8988T (cell line): ENCODE data around the gene TGFBR3.

Experiments used
- DNase-seq: peaks from one replicate; pipeline ENCODE4 v3.0.0; 2011

TGFBR3 gene

DNA sequence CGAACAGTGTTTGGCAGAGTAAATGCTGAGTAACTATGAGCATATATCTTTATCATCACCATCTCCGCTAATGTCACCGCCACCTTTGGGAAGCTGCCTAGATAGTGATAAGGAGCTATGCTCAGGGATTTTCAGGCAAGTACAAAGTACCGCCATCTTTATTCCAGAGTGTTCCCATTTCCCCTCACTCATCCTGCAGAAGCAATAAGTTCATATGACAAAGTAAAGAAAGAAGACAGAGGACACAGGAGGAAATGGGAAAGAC is 89.6 kb downstream of the TGFBR3 start:
- no peak for DNase-seq

GRCh38 chr1:91795591-91796389 is 90.2 kb downstream of the TGFBR3 start:
- no peak for DNase-seq

DNA sequence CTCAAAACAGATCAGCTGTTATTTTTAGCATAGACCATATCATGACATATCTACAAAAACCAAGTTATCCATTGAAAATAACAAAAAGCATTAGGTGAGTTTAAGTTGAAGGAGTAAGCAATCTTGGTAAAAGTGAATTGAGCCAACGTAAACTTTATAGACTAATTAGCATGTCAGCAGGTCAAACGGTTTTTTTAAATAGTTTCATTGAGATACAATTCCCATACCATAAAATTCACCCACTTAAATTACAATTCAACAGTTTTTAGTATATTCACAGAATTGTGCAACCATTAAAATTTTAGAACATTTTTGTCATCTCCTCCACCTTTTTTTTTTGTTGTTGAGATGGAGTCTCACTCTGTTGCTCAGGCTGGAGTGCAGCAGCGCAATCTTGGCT is 92.1 kb downstream of the TGFBR3 start:
- no peak for DNase-seq

- no peak for DNase-seq
Measured at GRCh38 chr1:91793189-91793588, 92.8 kb downstream of the TGFBR3 start.

- no peak for DNase-seq
Measured at GRCh38 chr1:91792489-91793071, 93.4 kb downstream of the TGFBR3 start.

GRCh38 chr1:91791691-91792488 is 94.1 kb downstream of the TGFBR3 start:
- no peak for DNase-seq

DNA sequence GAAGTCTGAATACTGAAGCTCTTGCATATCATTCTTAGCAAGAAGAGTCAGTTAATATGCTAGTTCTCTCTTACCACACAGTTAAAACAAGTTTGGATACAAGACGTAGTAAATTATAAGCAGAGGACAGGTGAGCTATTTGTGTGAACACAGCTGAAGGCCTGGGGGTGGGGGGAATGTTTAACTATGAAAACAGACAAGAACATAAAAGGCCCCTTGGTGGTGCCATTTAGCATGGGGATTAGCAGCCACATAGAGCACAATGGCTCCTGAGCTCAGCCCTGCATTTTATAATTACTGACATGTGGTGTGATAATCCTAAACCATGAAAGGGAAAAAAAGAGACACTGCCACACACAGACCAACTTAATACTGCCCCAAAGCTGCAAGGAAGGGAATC is 94.8 kb downstream of the TGFBR3 start:
- no peak for DNase-seq

DNA sequence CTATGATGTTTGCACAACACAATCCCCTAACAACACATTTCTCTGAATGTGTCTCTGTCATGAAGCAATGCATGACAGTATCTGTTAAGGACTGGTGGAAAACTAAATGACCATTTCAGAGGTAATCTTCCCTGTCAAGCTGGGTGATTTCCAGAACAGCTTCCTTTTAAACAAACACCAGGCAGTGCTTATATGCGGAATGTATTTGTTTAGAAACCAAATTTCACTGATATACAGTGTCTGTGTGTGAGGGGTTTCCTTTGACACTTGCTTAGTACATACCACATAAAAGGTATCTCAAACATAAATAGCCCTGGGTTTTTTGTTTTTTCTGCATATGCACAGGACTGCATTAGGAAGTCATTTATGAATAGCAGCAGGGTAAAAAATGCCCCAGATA is 95.6 kb downstream of the TGFBR3 start:
- no peak for DNase-seq

DNA sequence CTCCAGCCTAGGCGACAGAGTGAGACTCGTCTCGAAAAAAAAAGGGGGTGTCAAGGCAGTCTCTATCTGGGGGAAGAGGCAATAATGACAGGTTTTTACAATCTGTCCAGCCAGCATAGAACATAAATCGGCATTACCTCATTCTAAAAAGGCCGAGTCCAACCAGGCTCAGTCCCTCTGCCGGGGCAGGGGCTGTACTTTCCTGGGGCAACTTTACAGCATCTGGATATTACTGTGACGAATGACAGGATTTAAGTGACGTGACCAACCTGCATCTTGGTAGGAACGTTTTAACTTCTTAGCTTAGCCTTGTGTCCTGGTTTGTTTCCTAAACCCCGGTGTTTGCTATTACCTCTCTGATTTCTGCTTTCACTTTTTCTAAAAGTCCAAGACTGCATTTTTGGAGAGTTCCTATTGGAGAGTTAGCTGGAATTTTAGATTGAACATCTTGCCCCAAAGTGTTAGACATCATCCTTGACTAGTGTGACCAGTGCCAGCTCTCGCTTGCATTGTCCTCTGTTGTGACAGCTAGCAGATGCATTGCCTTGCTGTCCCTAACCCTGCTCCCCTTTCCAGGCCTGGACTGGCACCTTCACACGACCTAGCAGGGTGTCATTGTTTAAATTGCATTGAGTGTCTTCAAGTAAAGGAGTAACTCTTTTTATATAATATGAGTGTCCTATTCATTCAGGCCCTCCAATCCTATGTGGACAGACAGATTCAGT is 96.5 kb downstream of the TGFBR3 start:
- DNase-seq, result no peak

- DNase-seq, result no peak
Measured at GRCh38 chr1:91787919-91788318, 98.0 kb downstream of the TGFBR3 start.

- no peak for DNase-seq
Measured at GRCh38 chr1:91784616-91785015, 101.3 kb downstream of the TGFBR3 start.

DNA sequence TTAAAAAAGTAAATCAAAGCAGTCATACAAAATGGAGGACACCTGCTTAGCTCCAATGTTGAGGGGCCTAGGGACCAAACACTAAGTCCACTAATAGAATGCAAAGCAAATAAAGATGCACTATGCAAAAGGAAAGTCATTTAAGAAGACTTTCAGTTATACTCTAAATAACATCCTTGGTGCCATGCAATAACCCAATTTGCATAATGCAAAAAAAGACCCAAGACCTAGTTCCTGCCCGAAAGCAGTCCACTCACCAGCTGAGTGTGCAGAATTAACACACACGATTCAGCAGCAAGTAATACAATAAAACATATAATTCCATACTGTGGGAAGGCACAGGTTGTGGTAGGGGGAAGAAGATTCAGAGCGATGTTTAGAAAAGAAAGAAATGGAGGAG is 101.8 kb downstream of the TGFBR3 start:
- DNase-seq, result no peak

DNA sequence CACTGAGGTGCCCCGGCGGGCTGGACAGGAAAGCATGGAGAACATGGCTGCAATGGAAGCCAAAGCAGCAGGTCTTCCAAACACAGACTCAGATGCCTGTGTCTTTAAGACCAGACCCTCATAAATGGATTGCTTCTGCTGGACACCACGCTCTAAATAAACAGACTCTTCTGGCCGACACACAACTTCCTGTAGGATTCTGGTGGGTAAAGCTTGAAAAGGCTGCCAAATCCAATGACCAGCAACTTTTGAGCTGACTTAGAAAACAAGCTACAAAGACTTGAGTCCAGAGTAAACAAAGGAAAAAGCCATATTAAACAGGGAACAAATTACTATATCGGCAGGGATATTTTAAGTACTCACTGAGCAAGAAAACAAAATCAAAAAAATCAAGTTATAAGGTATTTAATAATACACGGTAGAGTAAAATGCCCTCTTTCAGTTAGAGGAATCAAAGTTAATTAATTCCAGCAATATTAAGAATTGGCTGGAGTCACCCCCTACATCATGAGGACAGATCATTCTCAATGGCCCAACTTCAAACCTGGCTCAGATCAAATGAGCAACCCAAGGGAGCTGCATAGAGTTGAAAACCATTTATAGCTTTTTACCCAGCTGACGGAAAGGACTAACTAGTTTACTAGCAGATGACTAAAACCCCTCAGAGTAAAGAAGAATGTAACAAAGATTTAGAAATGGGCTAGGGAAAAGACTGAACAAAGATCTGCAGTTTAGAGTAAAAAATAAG is 102.4 kb downstream of the TGFBR3 start:
- no peak for DNase-seq

DNA sequence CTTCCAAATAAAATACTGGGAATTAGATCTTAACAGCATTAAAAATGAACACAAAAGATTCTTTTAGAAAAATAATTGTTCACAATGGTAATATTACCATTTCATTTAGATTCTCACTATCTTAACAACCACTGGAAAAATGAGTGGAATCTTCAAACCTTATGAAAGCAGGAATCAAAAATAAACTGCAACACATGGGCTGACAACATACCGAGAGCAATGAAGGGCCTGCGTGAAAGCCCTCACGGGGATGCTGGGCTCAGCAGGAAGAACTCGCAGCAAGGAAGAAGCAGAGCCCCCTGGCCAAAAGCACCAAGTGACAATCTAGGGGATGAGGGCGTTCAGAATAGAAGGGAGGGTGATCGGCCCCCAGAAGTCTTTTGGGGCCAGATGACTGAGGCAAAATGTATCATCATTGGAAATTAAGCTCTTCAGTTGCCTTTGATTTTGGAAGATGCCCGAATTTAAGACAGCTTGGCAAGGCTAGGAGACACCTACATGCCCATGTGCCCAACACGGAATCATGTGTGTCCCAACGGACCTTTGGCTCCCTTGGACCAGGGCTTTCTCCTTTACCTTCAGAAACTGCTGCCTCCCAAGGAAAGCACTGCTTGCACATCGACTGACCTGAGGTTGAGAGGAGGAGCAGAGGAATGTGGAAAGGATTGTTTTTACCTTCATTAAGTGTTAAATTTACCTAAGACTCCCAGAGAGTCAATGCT is 103.9 kb downstream of the TGFBR3 start:
- DNase-seq, result no peak

DNA sequence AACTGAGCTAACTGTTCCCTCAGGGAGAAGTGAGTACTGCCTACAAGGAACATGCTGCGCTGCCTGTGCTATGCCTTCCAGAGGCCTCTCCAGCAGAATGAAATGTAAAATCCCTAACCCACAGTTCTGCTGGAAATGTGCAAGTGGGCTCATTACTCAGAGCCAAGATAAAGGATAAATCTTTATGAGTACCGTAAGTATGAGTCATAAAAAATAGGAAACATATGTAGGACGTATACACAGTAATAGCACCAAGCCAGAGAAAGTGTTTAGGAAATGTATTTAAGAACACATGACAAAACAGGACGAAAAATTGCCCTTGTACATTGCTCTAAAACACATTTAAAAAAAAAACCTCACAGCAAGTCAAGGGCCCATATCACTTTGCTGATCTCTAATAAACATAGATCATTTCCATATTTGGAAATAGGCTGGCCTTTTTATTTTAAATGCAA is 104.6 kb downstream of the TGFBR3 start:
- no peak for DNase-seq

DNA sequence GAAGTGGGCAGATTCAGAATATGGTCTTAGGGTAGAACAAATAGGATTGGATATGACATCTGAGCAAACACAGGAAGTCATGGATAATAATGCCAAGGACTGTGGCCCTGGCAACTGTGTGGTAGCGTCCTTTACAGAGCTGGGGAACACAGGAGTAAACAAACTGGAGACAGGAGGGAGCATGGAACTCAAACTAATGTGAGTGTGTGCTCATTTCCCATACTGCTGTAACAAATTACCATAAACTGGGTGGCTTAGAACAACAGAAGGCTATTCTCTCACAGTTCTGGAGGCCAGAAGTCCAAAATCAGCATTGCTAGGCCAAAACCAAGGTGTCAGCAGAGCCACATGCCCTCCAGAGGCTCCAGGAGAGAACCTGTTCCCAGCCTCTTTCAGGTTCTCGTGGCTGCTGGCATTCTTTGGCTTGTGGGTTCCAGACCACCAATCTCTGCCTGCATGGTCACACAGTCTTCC is 106.4 kb downstream of the TGFBR3 start:
- no peak for DNase-seq

GRCh38 chr1:91778964-91779363 is 107.0 kb downstream of the TGFBR3 start:
- no peak for DNase-seq

GRCh38 chr1:91777630-91778300 is 108.2 kb downstream of the TGFBR3 start:
- DNase-seq, result no peak

GRCh38 chr1:91777196-91777595 is 108.8 kb downstream of the TGFBR3 start:
- DNase-seq, result no peak

- no peak for DNase-seq
Measured at GRCh38 chr1:91776068-91776794, 109.7 kb downstream of the TGFBR3 start.

DNA sequence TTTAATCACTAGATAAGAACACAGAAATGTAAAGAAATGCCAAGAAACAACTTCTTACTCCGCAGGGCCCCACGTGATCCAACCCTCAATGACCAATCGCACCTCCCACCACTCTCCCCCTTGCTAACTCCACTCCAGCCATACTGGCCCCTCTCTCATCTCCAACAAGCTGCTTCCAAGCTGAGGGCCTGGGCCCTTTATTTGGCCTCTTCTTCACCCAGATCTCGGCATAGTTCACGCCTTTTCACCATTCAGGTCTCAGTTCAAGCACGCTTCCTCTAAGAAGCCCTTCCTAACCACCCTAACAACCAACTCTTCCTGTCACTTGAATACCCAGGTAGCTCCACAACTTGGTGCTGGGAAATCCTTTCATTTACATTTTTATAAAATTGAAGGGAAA is 110.7 kb downstream of the TGFBR3 start:
- DNase-seq, result no peak
